ENCODE data around the gene SPG7. TPM values are rescaled to one million over a fixed set of nuclear protein-coding genes. Genes with fewer than 3 reads are reported as not detected.

The SPG7 gene
- total RNA-seq, 2 donors from 2014 or later, result 107 to 152 TPM

- intact Hi-C loops (cut with DNase I), result no loop called here
- no peaks in the 10 kb centered on the region for H3K36me3 ChIP-seq (replicated peaks in 1 of 2; ENCODE audit: insufficient read depth in 1 of 2, low read depth in 2 of 2)
- TF ChIP-seq CTCF (IDR thresholded peaks at IDR 0.05) (no peak), POLR2A (IDR thresholded peaks at IDR 0.05) (no peak)
- H3K27ac ChIP-seq, result no peak overlapping the region
- ATAC-seq (no peak), DNase-seq (no peak)
- H3K4me3 ChIP-seq, result no peak overlapping the region
- H3K27me3 ChIP-seq, result no peaks in the 10 kb centered on the region
- no peaks in the 10 kb centered on the region for H3K9me3 ChIP-seq
- 75 to 83% methylated on average over 5 of the region's 5 CpGs for WGBS, 2 donors
- H3K4me1 ChIP-seq, result peaks cover 34% of the 10 kb centered on the region
These were observed 41.3 kb upstream of the SPG7 start for GRCh38 chr16:89466920-89467319.

GRCh38 chr16:89467382-89467781 lies 40.8 kb upstream of the SPG7 start:
- 89 to 92% methylated on average over 7 of the region's 7 CpGs for WGBS, 2 donors
- H3K4me3 ChIP-seq, result no peak overlapping the region
- peaks cover 38% of the 10 kb centered on the region for H3K4me1 ChIP-seq
- intact Hi-C loops (cut with DNase I), result no loop called here
- H3K9me3 ChIP-seq, result no peaks in the 10 kb centered on the region
- H3K36me3 ChIP-seq (replicated peaks in 1 of 2; ENCODE audit: insufficient read depth in 1 of 2, low read depth in 2 of 2), result no peaks in the 10 kb centered on the region
- ATAC-seq, result no peak
- no peak overlapping the region for H3K27ac ChIP-seq
- TF ChIP-seq CTCF (IDR thresholded peaks at IDR 0.05) (no peak), POLR2A (IDR thresholded peaks at IDR 0.05) (no peak)
- no peak for DNase-seq
- no peaks in the 10 kb centered on the region for H3K27me3 ChIP-seq

- ATAC-seq, result no peak
- H3K36me3 ChIP-seq (replicated peaks in 1 of 2; ENCODE audit: insufficient read depth in 1 of 2, low read depth in 2 of 2), result no peaks in the 10 kb centered on the region
- H3K27ac ChIP-seq, result no peak overlapping the region
- no peak overlapping the region for H3K4me3 ChIP-seq
- 52 to 61% methylated on average over 2 of the region's 2 CpGs for WGBS, 2 donors
- no peaks in the 10 kb centered on the region for H3K9me3 ChIP-seq
- DNase-seq, result no peak
- H3K27me3 ChIP-seq, result no peaks in the 10 kb centered on the region
- intact Hi-C loops (cut with DNase I), result no loop called here
- no peak for TF ChIP-seq POLR2A (IDR thresholded peaks at IDR 0.05)
- no peak for TF ChIP-seq CTCF (IDR thresholded peaks at IDR 0.05)
- H3K4me1 ChIP-seq, result peaks cover 76% of the 10 kb centered on the region
These were observed 35.5 kb upstream of the SPG7 start for GRCh38 chr16:89472711-89473075.

GRCh38 chr16:89473136-89473712 lies 35.0 kb upstream of the SPG7 start:
- DNase-seq (no peak), ATAC-seq (no peak)
- H3K4me3 ChIP-seq, result no peak overlapping the region
- TF ChIP-seq POLR2A (IDR thresholded peaks at IDR 0.05), result no peak
- no peak for TF ChIP-seq CTCF (IDR thresholded peaks at IDR 0.05)
- peaks cover 73% of the 10 kb centered on the region for H3K4me1 ChIP-seq
- no peaks in the 10 kb centered on the region for H3K27me3 ChIP-seq
- intact Hi-C loops (cut with DNase I), result no loop called here
- H3K27ac ChIP-seq, result no peak overlapping the region
- no peaks in the 10 kb centered on the region for H3K9me3 ChIP-seq
- WGBS, 2 donors, result 87 to 88% methylated on average over 6 to 7 of the region's 7 CpGs
- H3K36me3 ChIP-seq (replicated peaks in 1 of 2; ENCODE audit: insufficient read depth in 1 of 2, low read depth in 2 of 2), result no peaks in the 10 kb centered on the region

- DNase-seq (no peak), ATAC-seq (no peak)
- H3K4me3 ChIP-seq, result no peak overlapping the region
- H3K36me3 ChIP-seq (replicated peaks in 1 of 2; ENCODE audit: insufficient read depth in 1 of 2, low read depth in 2 of 2), result no peaks in the 10 kb centered on the region
- H3K9me3 ChIP-seq, result no peaks in the 10 kb centered on the region
- intact Hi-C loops (cut with DNase I), result no loop called here
- WGBS, 2 donors, result 68 to 85% methylated on average over 8 to 9 of the region's 9 CpGs
- H3K27ac ChIP-seq, result no peak overlapping the region
- no peak for TF ChIP-seq POLR2A (IDR thresholded peaks at IDR 0.05)
- TF ChIP-seq CTCF (IDR thresholded peaks at IDR 0.05), result no peak
- no peaks in the 10 kb centered on the region for H3K27me3 ChIP-seq
- H3K4me1 ChIP-seq, result peaks cover 74% of the 10 kb centered on the region
These were observed 34.3 kb upstream of the SPG7 start for GRCh38 chr16:89473791-89474414.
